Measurements from ENCODE around the gene GPD2. TPM values are rescaled to one million over a fixed set of nuclear protein-coding genes. Genes with fewer than 3 reads are reported as not detected.
A peak's percentile ranks its signal among the peaks of the same experiment; 100 is the strongest.

The GPD2 gene
- total and polyA plus RNA-seq, 2 donors (not counting 1 experiment from before 2014, with no cell fraction given), result 5.1 to 26.8 TPM

DNA sequence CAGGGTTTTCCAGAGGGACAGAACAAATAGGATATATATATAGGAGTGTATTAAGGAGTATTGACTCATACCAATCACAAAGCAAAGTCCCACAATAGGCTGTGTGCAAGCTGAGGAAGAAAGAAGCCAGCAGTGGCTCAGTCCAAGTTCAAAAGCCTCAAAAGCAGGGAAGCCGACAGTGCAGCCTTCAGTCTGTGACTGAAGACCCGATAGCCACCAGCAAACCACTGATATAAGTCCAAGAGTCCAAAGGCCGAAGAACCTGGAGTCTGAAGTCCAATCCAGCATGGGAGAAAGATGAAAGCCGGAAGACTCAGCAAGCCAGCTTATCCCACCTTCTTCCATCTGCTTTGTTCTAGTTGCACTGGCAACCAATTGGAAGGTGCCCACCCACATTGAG lies 39.0 kb upstream of the GPD2 start:
- H3K4me1 Mint-ChIP-seq, result peaks cover 31% of the 10 kb centered on the region
- ATAC-seq (ENCODE audit: low read depth) (no peak), DNase-seq (no peak)
- ChIA-PET POLR2A (no interaction called here), CTCF (interaction anchor here (3.3 kb wide), 1 partner anchor 62 kb away, joined by 12 read pairs; no protein-coding TSS in a partner anchor)
- H3K9ac ChIP-seq (ENCODE audit: low read length), result no peak overlapping the region
- no peak overlapping the region for H3K27ac Mint-ChIP-seq
- no peak overlapping the region for H3K4me3 Mint-ChIP-seq
- no peaks in the 10 kb centered on the region for H3K27me3 ChIP-seq (replicated peaks in 1 of 4; ENCODE audit: control extremely low read depth in 1 of 4, control insufficient read depth in 3 of 4, insufficient read depth in 4 of 4, low read length in 3 of 4)
- H3K36me3 ChIP-seq (replicated peaks in 1 of 2; ENCODE audit: control extremely low read depth in 1 of 2, control insufficient read depth in 1 of 2, extremely low read depth in 1 of 2, insufficient read depth in 2 of 2, low read length in 1 of 2), result no peaks in the 10 kb centered on the region
- H3K27ac ChIP-seq (ENCODE audit: low read length in 2 of 2), result no peak overlapping the region
- H3K79me2 ChIP-seq (ENCODE audit: control insufficient read depth, insufficient read depth, low read length), result no peaks in the 10 kb centered on the region
- no peak overlapping the region for H2AFZ ChIP-seq (ENCODE audit: insufficient read depth, low read depth, low read length, poor library complexity, severe bottlenecking)
- H3K4me2 ChIP-seq (replicated peaks; ENCODE audit: low read depth, low read length, poor library complexity, severe bottlenecking), result no peak overlapping the region
- no peaks in the 10 kb centered on the region for H4K20me1 ChIP-seq (ENCODE audit: control insufficient read depth, insufficient read depth, low read length, poor library complexity, severe bottlenecking)
- H3K4me3 ChIP-seq (ENCODE audit: control extremely low read depth in 1 of 5, extremely low read depth in 1 of 5, insufficient read depth in 1 of 5, low read depth in 2 of 5, low read length in 4 of 5), result no peak overlapping the region
- no peaks in the 10 kb centered on the region for H3K9me3 Mint-ChIP-seq (ENCODE audit: insufficient read depth)
- intact Hi-C loops (cut with micrococcal nuclease), result no loop called here
- H3K9me3 ChIP-seq (ENCODE audit: control extremely low read depth in 1 of 3, control insufficient read depth in 2 of 3, insufficient read depth in 1 of 3, low read length in 2 of 3), result peaks cover 0 to 5% (median 1%) of the 10 kb centered on the region in 3 donors
- peaks cover 6% of the 10 kb centered on the region for H3K27me3 Mint-ChIP-seq
- TF ChIP-seq, protein P1, sequence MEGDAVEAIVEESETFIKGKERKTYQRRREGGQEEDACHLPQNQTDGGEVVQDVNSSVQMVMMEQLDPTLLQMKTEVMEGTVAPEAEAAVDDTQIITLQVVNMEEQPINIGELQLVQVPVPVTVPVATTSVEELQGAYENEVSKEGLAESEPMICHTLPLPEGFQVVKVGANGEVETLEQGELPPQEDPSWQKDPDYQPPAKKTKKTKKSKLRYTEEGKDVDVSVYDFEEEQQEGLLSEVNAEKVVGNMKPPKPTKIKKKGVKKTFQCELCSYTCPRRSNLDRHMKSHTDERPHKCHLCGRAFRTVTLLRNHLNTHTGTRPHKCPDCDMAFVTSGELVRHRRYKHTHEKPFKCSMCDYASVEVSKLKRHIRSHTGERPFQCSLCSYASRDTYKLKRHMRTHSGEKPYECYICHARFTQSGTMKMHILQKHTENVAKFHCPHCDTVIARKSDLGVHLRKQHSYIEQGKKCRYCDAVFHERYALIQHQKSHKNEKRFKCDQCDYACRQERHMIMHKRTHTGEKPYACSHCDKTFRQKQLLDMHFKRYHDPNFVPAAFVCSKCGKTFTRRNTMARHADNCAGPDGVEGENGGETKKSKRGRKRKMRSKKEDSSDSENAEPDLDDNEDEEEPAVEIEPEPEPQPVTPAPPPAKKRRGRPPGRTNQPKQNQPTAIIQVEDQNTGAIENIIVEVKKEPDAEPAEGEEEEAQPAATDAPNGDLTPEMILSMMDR (IDR thresholded peaks at IDR 0.05), result no peak
- TF ChIP-seq EZH2 (IDR thresholded peaks at IDR 0.05; ENCODE audit: borderline replicate concordance, insufficient read depth, low read depth, low read length, poor library complexity, severe bottlenecking), result no peak
- 97% methylated on average over 4 of the region's 4 CpGs for WGBS (ENCODE audit: insufficient coverage)
- H3K4me1 ChIP-seq (ENCODE audit: control insufficient read depth in 2 of 2, insufficient read depth in 2 of 2, low read length in 2 of 2), result peaks cover 10 to 28% of the 10 kb centered on the region in 2 donors

DNA sequence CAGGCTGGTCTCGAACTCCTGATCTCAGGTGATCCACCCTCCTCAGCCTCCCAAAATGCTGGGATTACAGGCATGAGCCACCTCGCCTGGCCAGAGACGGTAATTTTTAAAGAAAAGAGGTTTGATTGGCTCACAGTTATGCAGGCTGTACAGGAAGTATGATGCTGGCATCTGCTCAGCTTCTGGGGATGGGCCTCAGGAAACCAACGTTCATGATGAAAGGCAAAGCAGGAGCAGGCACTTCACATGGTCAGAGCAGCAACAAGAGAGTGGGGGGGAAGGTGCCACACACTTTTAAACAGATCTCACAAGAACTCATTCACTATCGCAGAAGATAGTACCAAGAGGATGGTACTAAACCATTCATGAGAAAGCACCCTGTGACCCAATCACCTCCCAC lies 38.0 kb upstream of the GPD2 start:
- WGBS (ENCODE audit: insufficient coverage), result 88% methylated on average over 2 of the region's 5 CpGs
- CTCF ChIA-PET, result no interaction called here

More for the DNA sequence above, 38.0 kb upstream of the GPD2 start:
- no peak for ATAC-seq (ENCODE audit: low read depth)
- POLR2A ChIA-PET, result no interaction called here
- H3K4me2 ChIP-seq (replicated peaks; ENCODE audit: low read depth, low read length, poor library complexity, severe bottlenecking), result no peak overlapping the region
- no peak overlapping the region for H2AFZ ChIP-seq (ENCODE audit: insufficient read depth, low read depth, low read length, poor library complexity, severe bottlenecking)
- TF ChIP-seq, protein P1 (IDR thresholded peaks at IDR 0.05), result no peak
- no peak for TF ChIP-seq EZH2 (IDR thresholded peaks at IDR 0.05; ENCODE audit: borderline replicate concordance, insufficient read depth, low read depth, low read length, poor library complexity, severe bottlenecking)
- H3K27ac Mint-ChIP-seq, result no peak overlapping the region
- peaks cover 10 to 28% of the 10 kb centered on the region in 2 donors for H3K4me1 ChIP-seq (ENCODE audit: control insufficient read depth in 2 of 2, insufficient read depth in 2 of 2, low read length in 2 of 2)
- DNase-seq, result no peak
- H4K20me1 ChIP-seq (ENCODE audit: control insufficient read depth, insufficient read depth, low read length, poor library complexity, severe bottlenecking), result no peaks in the 10 kb centered on the region
- peak overlapping the region; percentile 32 for H3K4me3 Mint-ChIP-seq
- no peaks in the 10 kb centered on the region for H3K27me3 ChIP-seq (replicated peaks in 1 of 4; ENCODE audit: control extremely low read depth in 1 of 4, control insufficient read depth in 3 of 4, insufficient read depth in 4 of 4, low read length in 3 of 4)
- no peaks in the 10 kb centered on the region for H3K9me3 Mint-ChIP-seq (ENCODE audit: insufficient read depth)
- H3K79me2 ChIP-seq (ENCODE audit: control insufficient read depth, insufficient read depth, low read length), result no peaks in the 10 kb centered on the region
- no peak overlapping the region for H3K27ac ChIP-seq (ENCODE audit: low read length in 2 of 2)
- H3K4me1 Mint-ChIP-seq, result peaks cover 31% of the 10 kb centered on the region
- no peaks in the 10 kb centered on the region for H3K36me3 ChIP-seq (replicated peaks in 1 of 2; ENCODE audit: control extremely low read depth in 1 of 2, control insufficient read depth in 1 of 2, extremely low read depth in 1 of 2, insufficient read depth in 2 of 2, low read length in 1 of 2)
- H3K9me3 ChIP-seq (ENCODE audit: control extremely low read depth in 1 of 3, control insufficient read depth in 2 of 3, insufficient read depth in 1 of 3, low read length in 2 of 3), result peaks cover 0 to 5% (median 1%) of the 10 kb centered on the region in 3 donors
- intact Hi-C loops (cut with micrococcal nuclease), result no loop called here
- peaks cover 6% of the 10 kb centered on the region for H3K27me3 Mint-ChIP-seq
- H3K4me3 ChIP-seq (ENCODE audit: control extremely low read depth in 1 of 5, extremely low read depth in 1 of 5, insufficient read depth in 1 of 5, low read depth in 2 of 5, low read length in 4 of 5), result no peak overlapping the region
- no peak overlapping the region for H3K9ac ChIP-seq (ENCODE audit: low read length)
